Stomach (tissue), 9 donors: ENCODE measurements around the gene CD68. TPM values are rescaled to one million over a fixed set of nuclear protein-coding genes. Genes with fewer than 3 reads are reported as not detected.

Experiments
- DNase-seq, 2 donors: peaks; one replicate each; pipeline versions ENCODE4 v3.0.0 to v3.0.0-alpha.2; 2013 to 2019
- H3K27ac ChIP-seq, 5 donors: fragments of 200-600 bp in 4 of 5; sonication (generic) in 4 of 5; one replicate each; pipeline ENCODE4 v1.5.1; 2013 to 2019; ENCODE audit warnings: mild to moderate bottlenecking in 1 of 5, moderate library complexity in 1 of 5
- H3K27me3 ChIP-seq, 3 donors: fragments of 200-600 bp; sonication (generic); one replicate each; pipeline ENCODE4 v1.5.1; 2017 to 2019; ENCODE audit warnings: mixed run types in 1 of 3
- H3K36me3 ChIP-seq, 4 donors: fragments of 200-600 bp; sonication (generic); 1 replicate in 3 of 4; 2 replicates in 1 of 4; pipeline ENCODE4 v1.5.1; 2016 to 2019
- H3K4me1 ChIP-seq, 4 donors: fragments of 200-600 bp; sonication (generic); one replicate each; pipeline ENCODE4 v1.5.1; 2016 to 2019
- H3K4me3 ChIP-seq, 4 donors: fragments of 200-600 bp; sonication (generic) in 3 of 4; one replicate each; pipeline ENCODE4 v1.5.1; 2016 to 2019; ENCODE audit warnings: mild to moderate bottlenecking in 1 of 4
- H3K9me3 ChIP-seq, 4 donors: fragments of 200-600 bp; sonication (generic); one replicate each; pipeline ENCODE4 v1.5.1; 2016 to 2019
- EP300 ChIP-seq: sonication (generic); formaldehyde crosslinking; IDR thresholded peaks from one replicate; pipeline ENCODE4 v1.6.1; 2017; ENCODE audit warnings: antibody characterized with exemption
- POLR2A ChIP-seq, 4 donors: fragments of 450-650 bp; IDR thresholded peaks; one replicate each; pipeline ENCODE4 v1.6.1; 2016; ENCODE audit warnings: antibody characterized with exemption in 4 of 4, control low read depth in 2 of 4, mild to moderate bottlenecking in 1 of 4, moderate library complexity in 1 of 4
- POLR2AphosphoS5 ChIP-seq, 3 donors: sonication (generic); formaldehyde crosslinking; IDR thresholded peaks; one replicate each; pipeline ENCODE4 v1.6.1; 2016; ENCODE audit warnings: antibody characterized with exemption in 3 of 3
- WGBS, 5 donors: extraction: QIAGEN DNeasy Blood & Tissue Kit in 3 of 5; methylation state at CpG; one replicate each; pipeline versions ENCODE4 v1.1.5 to v1.1.7; 2013 to 2018; 5-methylcytosine and 5-hydroxymethylcytosine counted together
- intact Hi-C: fragments of 100-400 bp; cut with DNase I; formaldehyde crosslinking; loops from one replicate; pipeline ENCODE4 v1.15.1; 2023; ENCODE audit warnings: low total_unique reads
- polyA plus RNA-seq, 3 donors: library from polyadenylated mRNA; stranded (reverse); fragments of 200-250 nt; gene quantifications; one replicate each; pipeline ENCODE4 v1.2.3, GENCODE V29; 2013
- total RNA-seq, 5 donors: library from RNA; depleted of rRNA; stranded (reverse); fragments of >200 nt; gene quantifications; one replicate each; pipeline versions ENCODE4 v1.1.0 to v1.2.3, GENCODE V29; 2014 to 2016
- TF ChIP-seq, protein P1 (sequence below), 7 experiments: fragments of 450-650 bp in 4 of 7; fragments of 200-600 bp in 3 of 7; sonication (generic) in 3 of 7; IDR thresholded peaks; one replicate each; pipeline ENCODE4 v1.5.1; 2016 to 2019; ENCODE audit warnings: antibody characterized with exemption in 7 of 7, control low read depth in 2 of 7, mild to moderate bottlenecking in 1 of 7
- donor health status: healthy with polysubstance abuse.
- donor health status: Bipolar disorder and iron deficiency.
- donor health status: healthy.

Gene CD68
- total and polyA plus RNA-seq, 8 donors: 11.1 to 39.6 (median 14.8) TPM

DNA sequence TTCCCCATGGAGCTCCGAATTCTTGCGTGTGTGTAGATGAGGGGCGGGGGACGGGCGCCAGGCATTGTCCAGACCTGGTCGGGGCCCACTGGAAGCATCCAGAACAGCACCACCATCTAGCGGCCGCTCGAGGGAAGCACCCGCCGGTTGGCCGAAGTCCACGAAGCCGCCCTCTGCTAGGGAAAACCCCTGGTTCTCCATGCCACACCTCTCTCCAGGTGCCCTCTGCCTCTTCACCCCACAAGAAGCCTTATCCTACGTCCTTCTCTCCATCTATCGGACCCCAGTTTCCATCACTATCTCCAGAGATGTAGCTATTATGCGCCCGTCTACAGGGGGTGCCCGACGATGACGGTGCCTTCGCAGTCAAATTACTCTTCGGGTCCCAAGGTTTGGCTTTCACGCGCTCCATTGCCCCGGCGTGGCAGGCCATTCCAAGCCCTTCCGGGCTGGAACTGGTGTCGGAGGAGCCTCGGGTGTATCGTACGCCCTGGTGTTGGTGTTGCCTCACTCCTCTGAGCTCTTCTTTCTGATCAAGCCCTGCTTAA lies 18.3 kb upstream of the CD68 start:
- intact Hi-C loops: no loop called here
- peaks cover 27 to 32% (median 31%) of the 10 kb centered on the region in 4 donors for H3K36me3 ChIP-seq
- peak; percentile 96 to 97 for DNase-seq
- H3K4me3 ChIP-seq: peak overlapping the region; percentile 67 to 99 (median 96)
- TF ChIP-seq, protein P1, sequence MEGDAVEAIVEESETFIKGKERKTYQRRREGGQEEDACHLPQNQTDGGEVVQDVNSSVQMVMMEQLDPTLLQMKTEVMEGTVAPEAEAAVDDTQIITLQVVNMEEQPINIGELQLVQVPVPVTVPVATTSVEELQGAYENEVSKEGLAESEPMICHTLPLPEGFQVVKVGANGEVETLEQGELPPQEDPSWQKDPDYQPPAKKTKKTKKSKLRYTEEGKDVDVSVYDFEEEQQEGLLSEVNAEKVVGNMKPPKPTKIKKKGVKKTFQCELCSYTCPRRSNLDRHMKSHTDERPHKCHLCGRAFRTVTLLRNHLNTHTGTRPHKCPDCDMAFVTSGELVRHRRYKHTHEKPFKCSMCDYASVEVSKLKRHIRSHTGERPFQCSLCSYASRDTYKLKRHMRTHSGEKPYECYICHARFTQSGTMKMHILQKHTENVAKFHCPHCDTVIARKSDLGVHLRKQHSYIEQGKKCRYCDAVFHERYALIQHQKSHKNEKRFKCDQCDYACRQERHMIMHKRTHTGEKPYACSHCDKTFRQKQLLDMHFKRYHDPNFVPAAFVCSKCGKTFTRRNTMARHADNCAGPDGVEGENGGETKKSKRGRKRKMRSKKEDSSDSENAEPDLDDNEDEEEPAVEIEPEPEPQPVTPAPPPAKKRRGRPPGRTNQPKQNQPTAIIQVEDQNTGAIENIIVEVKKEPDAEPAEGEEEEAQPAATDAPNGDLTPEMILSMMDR (IDR thresholded peaks at IDR 0.05): peak in 5 of 7 experiments; percentile 66 to 93 (median 79)
- peak in 1 of 3 donors; percentile 64 for TF ChIP-seq POLR2AphosphoS5 (IDR thresholded peaks at IDR 0.05)
- no peak for TF ChIP-seq EP300
- no peak for TF ChIP-seq POLR2A (IDR thresholded peaks at IDR 0.05)
- peak overlapping the region; percentile 93 to 99 (median 97) for H3K27ac ChIP-seq
- no peaks in the 10 kb centered on the region for H3K9me3 ChIP-seq
- no peaks in the 10 kb centered on the region for H3K27me3 ChIP-seq
- H3K4me1 ChIP-seq: peaks cover 53 to 83% (median 78%) of the 10 kb centered on the region in 4 donors
- 0 to 1% (median 0%) methylated on average over 32 of the region's 32 CpGs for WGBS, 5 donors

DNA sequence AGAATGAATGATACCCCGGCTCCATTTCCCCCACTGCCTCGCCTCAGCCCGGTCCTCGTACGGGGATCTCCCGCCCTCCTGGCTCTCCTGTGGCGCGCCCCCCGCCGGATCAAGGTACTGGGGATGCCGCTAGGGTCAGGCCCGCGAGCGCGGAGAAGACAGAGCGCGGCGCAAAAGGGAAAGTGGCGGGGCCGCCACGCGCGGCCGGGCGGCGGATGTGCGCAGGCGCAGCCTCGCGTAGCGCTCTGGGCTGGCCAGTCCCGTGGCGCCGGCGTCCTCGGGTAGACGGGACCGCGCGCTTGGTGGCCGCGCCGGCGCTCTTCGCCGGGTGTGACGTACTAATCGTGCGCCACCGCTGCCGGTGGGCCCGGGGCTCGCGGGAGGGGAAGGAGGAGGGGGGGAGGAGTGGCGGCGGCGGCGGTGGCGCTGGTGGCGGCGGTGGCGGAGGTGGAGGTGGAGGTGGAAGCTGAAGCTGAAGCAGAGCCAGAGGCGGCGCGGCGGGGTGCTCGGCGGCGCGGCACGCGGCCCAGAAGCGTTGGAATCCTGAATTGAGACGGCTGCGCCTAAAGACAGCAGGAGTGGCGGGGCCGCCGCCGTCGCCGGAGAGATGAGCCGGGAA lies 17.7 kb upstream of the CD68 start, which contains the start of gene SENP3:
Gene SENP3 (plus strand): TSS at position 331 of the 619 bp plus-strand sequence. CDS start 1,158 bp downstream, outside the sequence.
- Histone ChIP-seq H3K27ac (peak within 1 kb of the TSS; percentile 93 to 99 (median 97)), H3K36me3 (peaks cover 32 to 38% (median 37%) of the 10 kb centered on the region in 4 donors), H3K4me1 (peaks cover 53 to 78% (median 74%) of the 10 kb centered on the region in 4 donors), H3K4me3 (peak within 1 kb of the TSS; percentile 67 to 99 (median 96)), H3K9me3 (no peaks in the 10 kb centered on the region), H3K27me3 (no peaks in the 10 kb centered on the region)
- peak; percentile 92 to 98 for DNase-seq
- 0 to 1% (median 0%) methylated on average over 42 to 76 of the region's 82 CpGs for WGBS, 5 donors
- TF ChIP-seq POLR2AphosphoS5 (IDR thresholded peaks at IDR 0.05) (peak in 2 of 3 donors; percentile 64 to 93), EP300 (no peak)
- intact Hi-C loops: no loop called here

DNA sequence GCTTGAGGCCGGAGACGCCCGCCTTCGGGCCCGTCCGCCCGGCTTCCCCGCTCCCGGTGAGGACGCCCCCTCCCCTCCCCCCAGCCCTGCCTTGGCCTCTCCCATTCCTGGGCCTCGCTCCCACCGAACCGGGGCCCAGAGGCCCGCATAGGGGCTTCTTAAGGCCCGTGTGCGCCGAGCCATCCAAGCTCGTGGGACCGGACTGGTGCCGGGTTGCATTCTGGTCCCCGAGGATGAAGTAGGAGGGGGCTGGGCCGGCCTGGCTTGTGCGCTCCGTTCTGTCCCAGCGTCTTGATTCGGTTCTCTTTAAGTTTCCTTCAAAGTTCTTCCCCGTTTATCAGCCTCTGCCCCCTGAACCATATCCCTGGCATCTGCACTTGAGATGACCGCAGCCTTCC lies 17.2 kb upstream of the CD68 start:
- no peaks in the 10 kb centered on the region for H3K9me3 ChIP-seq
- H3K4me3 ChIP-seq: peak overlapping the region; percentile 67 to 99 (median 96)
- no peaks in the 10 kb centered on the region for H3K27me3 ChIP-seq
- peak overlapping the region; percentile 93 to 99 (median 97) for H3K27ac ChIP-seq
- peaks cover 48 to 73% (median 69%) of the 10 kb centered on the region in 4 donors for H3K4me1 ChIP-seq
- peaks cover 36 to 43% (median 42%) of the 10 kb centered on the region in 4 donors for H3K36me3 ChIP-seq
- WGBS, 5 donors: 0 to 5% (median 1%) methylated on average over 2 to 28 of the region's 28 CpGs
- no peak for DNase-seq
- no peak for TF ChIP-seq POLR2A (IDR thresholded peaks at IDR 0.05)
- no peak for TF ChIP-seq EP300
- TF ChIP-seq, protein P1 (IDR thresholded peaks at IDR 0.05): no peak
- TF ChIP-seq POLR2AphosphoS5 (IDR thresholded peaks at IDR 0.05): no peak
- intact Hi-C loops: no loop called here

DNA sequence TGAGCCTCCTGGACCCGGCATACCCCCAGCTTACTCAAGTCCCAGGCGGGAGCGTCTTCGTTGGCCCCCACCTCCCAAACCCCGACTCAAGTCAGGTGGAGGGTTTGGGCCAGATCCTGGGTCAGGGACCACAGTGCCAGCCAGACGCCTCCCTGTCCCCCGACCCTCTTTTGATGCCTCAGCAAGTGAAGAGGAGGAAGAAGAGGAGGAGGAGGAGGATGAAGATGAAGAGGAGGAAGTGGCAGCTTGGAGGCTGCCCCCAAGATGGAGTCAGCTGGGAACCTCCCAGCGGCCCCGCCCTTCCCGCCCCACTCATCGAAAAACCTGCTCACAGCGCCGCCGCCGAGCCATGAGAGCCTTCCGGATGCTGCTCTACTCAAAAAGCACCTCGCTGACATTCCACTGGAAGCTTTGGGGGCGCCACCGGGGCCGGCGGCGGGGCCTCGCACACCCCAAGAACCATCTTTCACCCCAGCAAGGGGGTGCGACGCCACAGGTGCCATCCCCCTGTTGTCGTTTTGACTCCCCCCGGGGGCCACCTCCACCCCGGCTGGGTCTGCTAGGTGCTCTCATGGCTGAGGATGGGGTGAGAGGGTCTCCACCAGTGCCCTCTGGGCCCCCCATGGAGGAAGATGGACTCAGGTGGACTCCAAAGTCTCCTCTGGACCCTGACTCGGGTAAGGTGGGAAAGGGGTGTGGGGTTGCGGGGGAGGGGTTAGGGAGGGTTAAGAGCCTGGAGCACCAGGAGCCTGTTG lies 16.1 kb upstream of the CD68 start:
- Histone ChIP-seq H3K4me3 (peak overlapping the region in 2 of 4 donors; percentile 67 to 99), H3K27ac (peak overlapping the region in 2 of 5 donors; percentile 98 to 99), H3K4me1 (peaks cover 38 to 62% (median 58%) of the 10 kb centered on the region in 4 donors), H3K36me3 (peaks cover 41 to 51% (median 50%) of the 10 kb centered on the region in 4 donors), H3K9me3 (no peaks in the 10 kb centered on the region), H3K27me3 (no peaks in the 10 kb centered on the region)
- intact Hi-C loops: no loop called here
- TF ChIP-seq, protein P1 (IDR thresholded peaks at IDR 0.05): no peak
- no peak for TF ChIP-seq EP300
- TF ChIP-seq POLR2AphosphoS5 (IDR thresholded peaks at IDR 0.05): no peak
- no peak for TF ChIP-seq POLR2A (IDR thresholded peaks at IDR 0.05)
- 83 to 92% (median 87%) methylated on average over 26 to 30 of the region's 30 CpGs for WGBS, 5 donors
- no peak for DNase-seq
